GM10266 (cell line): ENCODE data around the gene CHN1.

Experiments used
- DNase-seq: peaks from one replicate; pipeline ENCODE4 v3.0.0; 2012; ENCODE audit errors: extremely low spot score
- TF ChIP-seq, protein P1 (sequence below): IDR thresholded peaks from 2 replicates; pipeline ENCODE4 v1.5.1; 2012; ENCODE audit warnings: mild to moderate bottlenecking, low read depth; ENCODE audit not compliant: control insufficient read depth, insufficient read depth; ENCODE audit errors: missing control alignments

Gene CHN1

DNA sequence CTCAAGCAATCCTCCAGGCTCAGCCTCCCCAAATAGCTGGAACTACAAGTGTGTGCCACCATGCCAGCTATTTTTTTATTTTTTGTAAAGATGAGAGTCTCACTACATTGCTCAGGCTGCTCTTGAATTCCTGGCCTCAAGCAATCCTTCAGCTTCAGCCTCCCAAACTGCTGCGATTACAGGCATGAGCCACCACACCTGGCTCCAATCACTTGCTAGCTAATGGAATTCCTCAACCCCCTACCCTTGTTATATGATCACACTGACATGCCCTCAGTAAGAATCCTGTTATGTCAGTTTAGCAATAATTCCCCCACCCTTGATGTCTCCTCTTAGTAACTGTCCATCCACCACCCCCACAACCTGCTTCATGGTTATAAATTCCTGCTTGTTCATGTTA, 12.3 kb downstream of the CHN1 start:
- no peak for DNase-seq
- TF ChIP-seq, protein P1, sequence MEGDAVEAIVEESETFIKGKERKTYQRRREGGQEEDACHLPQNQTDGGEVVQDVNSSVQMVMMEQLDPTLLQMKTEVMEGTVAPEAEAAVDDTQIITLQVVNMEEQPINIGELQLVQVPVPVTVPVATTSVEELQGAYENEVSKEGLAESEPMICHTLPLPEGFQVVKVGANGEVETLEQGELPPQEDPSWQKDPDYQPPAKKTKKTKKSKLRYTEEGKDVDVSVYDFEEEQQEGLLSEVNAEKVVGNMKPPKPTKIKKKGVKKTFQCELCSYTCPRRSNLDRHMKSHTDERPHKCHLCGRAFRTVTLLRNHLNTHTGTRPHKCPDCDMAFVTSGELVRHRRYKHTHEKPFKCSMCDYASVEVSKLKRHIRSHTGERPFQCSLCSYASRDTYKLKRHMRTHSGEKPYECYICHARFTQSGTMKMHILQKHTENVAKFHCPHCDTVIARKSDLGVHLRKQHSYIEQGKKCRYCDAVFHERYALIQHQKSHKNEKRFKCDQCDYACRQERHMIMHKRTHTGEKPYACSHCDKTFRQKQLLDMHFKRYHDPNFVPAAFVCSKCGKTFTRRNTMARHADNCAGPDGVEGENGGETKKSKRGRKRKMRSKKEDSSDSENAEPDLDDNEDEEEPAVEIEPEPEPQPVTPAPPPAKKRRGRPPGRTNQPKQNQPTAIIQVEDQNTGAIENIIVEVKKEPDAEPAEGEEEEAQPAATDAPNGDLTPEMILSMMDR, result no peak

DNA sequence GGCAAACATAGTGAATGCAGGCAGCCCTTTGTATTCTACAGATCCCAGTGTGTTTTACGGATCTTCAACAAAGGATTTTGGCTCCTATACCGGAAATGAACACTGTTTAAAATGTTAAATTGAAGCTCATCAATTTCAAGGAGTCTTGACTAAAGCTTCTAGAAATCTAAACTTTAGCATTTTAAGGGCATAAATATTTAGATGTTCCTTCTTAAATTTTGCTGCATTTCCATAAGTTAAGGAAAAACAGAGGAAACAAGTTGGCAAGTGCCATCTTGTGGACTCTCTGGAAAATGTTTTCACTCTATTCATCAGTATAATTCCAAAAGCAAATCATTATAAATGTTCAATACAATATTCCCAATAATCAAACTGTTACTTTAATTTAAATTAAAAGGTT, 19.6 kb downstream of the CHN1 start:
- DNase-seq, result no peak
- TF ChIP-seq, protein P1, result peak; percentile 8

DNA sequence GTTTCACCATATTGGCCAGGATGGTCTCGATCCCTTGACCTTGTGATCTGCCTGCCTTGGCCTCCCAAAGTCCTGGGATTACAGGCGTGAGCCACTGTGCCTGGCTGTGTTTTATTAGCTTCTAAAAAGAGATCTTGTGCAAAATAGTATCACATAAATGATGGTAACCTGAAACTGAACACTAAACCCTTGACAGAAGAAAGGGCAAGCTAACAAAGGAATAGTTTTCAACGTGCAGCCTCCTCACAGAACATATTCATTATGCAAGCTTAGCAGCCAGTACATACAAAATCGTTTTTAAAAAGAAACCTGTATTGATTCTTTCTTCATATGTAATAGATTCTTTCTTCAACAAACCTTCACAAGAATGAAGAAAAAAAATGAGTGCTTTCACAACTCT, 20.6 kb downstream of the CHN1 start:
- TF ChIP-seq, protein P1, result no peak
- DNase-seq, result no peak

DNA sequence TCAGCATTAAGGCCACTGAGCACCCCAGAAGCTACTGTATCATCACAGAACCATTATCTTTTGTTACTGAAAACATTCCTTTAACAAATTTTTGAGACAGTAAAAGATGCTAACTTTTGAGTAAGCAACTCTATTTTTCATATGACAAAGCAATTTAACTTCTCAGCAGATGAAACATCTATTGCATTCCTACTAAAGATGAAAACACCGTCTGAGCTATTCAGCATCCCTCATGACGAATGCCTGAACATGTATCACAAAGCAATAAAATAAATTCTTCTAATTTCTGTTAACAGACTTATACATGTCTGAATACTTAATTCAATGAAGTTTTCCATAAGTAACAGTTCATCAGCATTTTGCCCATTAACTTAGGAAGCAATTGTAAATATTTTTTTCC, 23.9 kb downstream of the CHN1 start:
- DNase-seq, result no peak
- TF ChIP-seq, protein P1, result no peak

DNA sequence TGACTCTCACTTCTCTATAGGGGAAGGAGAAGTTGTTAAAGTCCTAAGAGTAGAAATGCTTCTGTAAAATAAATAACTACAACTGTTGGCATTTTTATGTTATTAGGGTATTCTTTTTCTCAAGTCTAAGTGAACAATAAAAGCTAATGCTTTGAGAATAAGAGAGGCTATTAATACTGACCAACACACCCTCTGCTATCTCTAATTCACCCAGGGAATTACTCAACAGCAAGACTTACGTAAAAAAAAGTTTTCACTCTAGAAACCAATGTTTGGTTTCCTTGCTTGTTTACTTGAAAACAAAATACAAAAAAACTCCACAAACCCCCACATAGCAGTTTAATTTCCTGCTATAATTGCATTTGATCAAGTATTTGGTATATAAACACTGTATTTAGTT, 25.2 kb downstream of the CHN1 start:
- no peak for DNase-seq
- TF ChIP-seq, protein P1, result no peak

DNA sequence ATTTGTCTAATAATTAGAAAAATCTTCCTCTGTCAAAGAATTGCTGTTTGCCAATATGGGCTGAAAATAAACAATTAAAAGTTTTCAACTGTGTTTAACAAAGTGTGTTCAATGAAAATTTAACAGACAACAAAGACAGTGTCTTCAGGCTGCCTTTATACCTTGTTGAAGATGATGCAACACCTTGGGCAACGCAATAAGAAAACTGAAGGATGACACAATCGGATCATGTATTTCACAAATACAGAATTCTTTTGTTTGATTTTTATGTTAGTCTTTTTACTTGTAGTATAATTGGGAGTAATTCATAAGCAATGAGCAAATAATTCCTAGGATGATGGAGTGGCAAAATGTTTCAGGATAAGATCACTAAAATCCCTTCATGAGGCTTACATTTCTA, 27.8 kb downstream of the CHN1 start:
- no peak for DNase-seq
- TF ChIP-seq, protein P1, result no peak

DNA sequence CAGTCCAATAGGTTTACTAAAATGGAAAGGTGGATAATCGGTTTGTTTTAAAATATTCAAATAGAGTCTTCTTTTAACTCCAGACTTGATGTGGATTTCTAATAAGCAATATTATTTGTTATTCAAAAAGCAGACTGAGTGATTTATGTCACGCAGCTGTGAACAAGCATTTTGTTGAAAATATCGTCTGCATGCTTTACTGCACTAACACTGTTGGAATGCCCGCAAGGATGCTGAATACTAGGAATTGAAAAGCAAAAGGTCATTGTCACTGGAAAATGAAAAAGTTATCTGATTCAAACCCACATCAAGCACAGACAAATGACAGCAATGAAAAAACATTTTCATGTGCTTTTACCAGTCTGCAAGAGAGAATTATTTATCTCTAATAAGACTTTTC, 31.1 kb downstream of the CHN1 start:
- DNase-seq, result no peak
- TF ChIP-seq, protein P1, result no peak

DNA sequence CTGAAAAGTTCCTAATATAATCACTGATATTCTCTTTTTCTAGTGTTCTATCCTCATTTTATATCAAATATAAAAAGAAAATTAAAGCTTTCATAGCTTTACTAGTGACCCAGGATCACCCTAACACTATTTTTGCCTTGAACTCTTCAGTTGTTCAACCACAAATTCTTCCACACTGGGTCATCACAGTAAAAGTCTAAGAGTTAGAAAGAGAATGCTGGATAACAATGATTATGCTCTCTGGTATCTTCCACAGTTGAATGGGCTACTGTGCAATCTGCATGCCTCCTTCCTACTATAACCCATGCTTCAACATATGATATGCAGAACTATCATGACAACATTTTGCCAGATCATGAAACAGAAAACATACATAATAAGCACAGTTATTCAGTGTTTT, 32.3 kb downstream of the CHN1 start:
- DNase-seq, result no peak
- TF ChIP-seq, protein P1, result no peak
